Sigmoid colon (tissue), 7 donors: ENCODE results near the gene GRAMD4. TPM values are rescaled to one million over a fixed set of nuclear protein-coding genes. Genes with fewer than 3 reads are reported as not detected.

Experiments
- DNase-seq: peaks from one replicate; pipeline ENCODE4 v3.0.0-alpha.2; 2019
- H3K27ac ChIP-seq, 4 donors: fragments of 200-600 bp; sonication (generic); one replicate each; pipeline ENCODE4 v1.5.1; 2016 to 2019; ENCODE audit warnings: mild to moderate bottlenecking in 1 of 4
- H3K27me3 ChIP-seq, 3 donors: fragments of 200-600 bp; sonication (generic); one replicate each; pipeline ENCODE4 v1.5.1; 2019; ENCODE audit warnings: mild to moderate bottlenecking in 1 of 3
- H3K36me3 ChIP-seq, 4 donors: fragments of 200-600 bp; sonication (generic); one replicate each; pipeline ENCODE4 v1.5.1; 2016 to 2019
- H3K4me1 ChIP-seq, 4 donors: fragments of 200-600 bp; sonication (generic); one replicate each; pipeline ENCODE4 v1.5.1; 2017 to 2019
- H3K4me3 ChIP-seq, 4 donors: fragments of 200-600 bp; sonication (generic); one replicate each; pipeline ENCODE4 v1.5.1; 2017 to 2019; ENCODE audit warnings: mild to moderate bottlenecking in 2 of 4, moderate library complexity in 1 of 4
- H3K9me3 ChIP-seq, 4 donors: fragments of 200-600 bp in 3 of 4; sonication (generic) in 3 of 4; one replicate each; pipeline versions ENCODE4 v1.5.1 to v1.6.1; 2013 to 2019
- CTCF ChIP-seq, 4 experiments: fragments of 450-650 bp in 3 of 4; fragments of 200-600 bp in 1 of 4; IDR thresholded peaks; one replicate each; pipeline ENCODE4 v1.5.1; 2016 to 2019; ENCODE audit warnings: antibody characterized with exemption in 4 of 4, mild to moderate bottlenecking in 3 of 4, moderate library complexity in 2 of 4
- EP300 ChIP-seq, 4 donors: sonication (generic); formaldehyde crosslinking; IDR thresholded peaks; one replicate each; pipeline ENCODE4 v1.6.1; 2017; ENCODE audit warnings: antibody characterized with exemption in 4 of 4
- POLR2A ChIP-seq, 2 donors: fragments of 450-650 bp; IDR thresholded peaks; one replicate each; pipeline ENCODE4 v1.6.1; 2016; ENCODE audit warnings: antibody characterized with exemption in 2 of 2, mild to moderate bottlenecking in 2 of 2, moderate library complexity in 2 of 2
- POLR2AphosphoS5 ChIP-seq, 4 donors: sonication (generic); formaldehyde crosslinking; IDR thresholded peaks; one replicate each; pipeline ENCODE4 v1.6.1; 2017; ENCODE audit warnings: antibody characterized with exemption in 4 of 4
- WGBS, 2 donors: extraction: QIAGEN DNeasy Blood & Tissue Kit; methylation state at CpG; one replicate each; pipeline ENCODE4 v1.1.7; 2013; 5-methylcytosine and 5-hydroxymethylcytosine counted together
- intact Hi-C: fragments of 100-400 bp; cut with DNase I; formaldehyde crosslinking; loops from one replicate; pipeline ENCODE4 v1.15.1; 2023
- polyA plus RNA-seq, 3 donors: library from polyadenylated mRNA; stranded (reverse); fragments of 200-250 nt; gene quantifications; one replicate each; pipeline ENCODE4 v1.2.3, GENCODE V29; 2013
- total RNA-seq, 4 donors: library from RNA; depleted of rRNA; stranded (reverse); fragments of >200 nt; gene quantifications; one replicate each; pipeline ENCODE4 v1.1.0, GENCODE V29; 2016
- donor health status: healthy with polysubstance abuse.
- donor health status: Bipolar disorder and iron deficiency.
- donor health status: healthy.

The GRAMD4 gene
- total and polyA plus RNA-seq, 7 donors, result 11.6 to 57.2 (median 23.5) TPM

- no peak for DNase-seq
- Histone ChIP-seq H3K36me3 (peaks cover 3 to 58% (median 15%) of the 10 kb centered on the region in 4 donors), H3K4me3 (no peak overlapping the region), H3K9me3 (no peaks in the 10 kb centered on the region), H3K27me3 (no peaks in the 10 kb centered on the region), H3K27ac (peak overlapping the region; percentile 12 to 50 (median 33)), H3K4me1 (peaks cover 0 to 8% (median 3%) of the 10 kb centered on the region in 4 donors)
- no peak for TF ChIP-seq EP300 (IDR thresholded peaks at IDR 0.05)
- no peak for TF ChIP-seq POLR2A (IDR thresholded peaks at IDR 0.05)
- no peak for TF ChIP-seq POLR2AphosphoS5 (IDR thresholded peaks at IDR 0.05)
- TF ChIP-seq CTCF (IDR thresholded peaks at IDR 0.05), result no peak
- intact Hi-C loops, result no loop called here
- 38 to 57% methylated on average over 33 of the region's 33 CpGs for WGBS, 2 donors
These were observed 66.2 kb downstream of the GRAMD4 start for GRCh38 chr22:46686221-46687047.

GRCh38 chr22:46687048-46687444 is 66.9 kb downstream of the GRAMD4 start:
- Histone ChIP-seq H3K36me3 (peaks cover 7 to 64% (median 19%) of the 10 kb centered on the region in 4 donors), H3K27me3 (no peaks in the 10 kb centered on the region), H3K9me3 (no peaks in the 10 kb centered on the region), H3K4me1 (peaks cover 0 to 8% (median 3%) of the 10 kb centered on the region in 4 donors), H3K4me3 (no peak overlapping the region), H3K27ac (no peak overlapping the region)
- intact Hi-C loops, result no loop called here
- WGBS, 2 donors, result 86 to 88% methylated on average over 15 of the region's 15 CpGs
- peak; percentile 80 for DNase-seq
- TF ChIP-seq POLR2AphosphoS5 (IDR thresholded peaks at IDR 0.05) (no peak), EP300 (IDR thresholded peaks at IDR 0.05) (no peak), CTCF (IDR thresholded peaks at IDR 0.05) (no peak), POLR2A (IDR thresholded peaks at IDR 0.05) (no peak)

GRCh38 chr22:46687460-46687859 is 67.3 kb downstream of the GRAMD4 start:
- intact Hi-C loops, result no loop called here
- Histone ChIP-seq H3K4me1 (peaks cover 0 to 8% (median 3%) of the 10 kb centered on the region in 4 donors), H3K27ac (no peak overlapping the region), H3K4me3 (no peak overlapping the region), H3K36me3 (peaks cover 7 to 64% (median 19%) of the 10 kb centered on the region in 4 donors), H3K9me3 (no peaks in the 10 kb centered on the region), H3K27me3 (no peaks in the 10 kb centered on the region)
- TF ChIP-seq EP300 (IDR thresholded peaks at IDR 0.05) (no peak), POLR2A (IDR thresholded peaks at IDR 0.05) (no peak), CTCF (IDR thresholded peaks at IDR 0.05) (no peak), POLR2AphosphoS5 (IDR thresholded peaks at IDR 0.05) (no peak)
- 88 to 89% methylated on average over 15 of the region's 15 CpGs for WGBS, 2 donors
- DNase-seq, result no peak

GRCh38 chr22:46688949-46689348 is 68.8 kb downstream of the GRAMD4 start:
- Histone ChIP-seq H3K4me1 (peaks cover 0 to 8% (median 3%) of the 10 kb centered on the region in 4 donors), H3K27ac (no peak overlapping the region), H3K4me3 (no peak overlapping the region), H3K36me3 (peaks cover 7 to 79% (median 23%) of the 10 kb centered on the region in 4 donors), H3K27me3 (no peaks in the 10 kb centered on the region), H3K9me3 (no peaks in the 10 kb centered on the region)
- intact Hi-C loops, result no loop called here
- WGBS, 2 donors, result 19 to 67% methylated on average over 11 of the region's 11 CpGs
- TF ChIP-seq POLR2AphosphoS5 (IDR thresholded peaks at IDR 0.05) (no peak), EP300 (IDR thresholded peaks at IDR 0.05) (no peak), POLR2A (IDR thresholded peaks at IDR 0.05) (no peak), CTCF (IDR thresholded peaks at IDR 0.05) (no peak)
- no peak for DNase-seq
